8988T (cell line): ENCODE results near the gene SLC5A4.
A peak's percentile ranks its signal among the peaks of the same experiment; 100 is the strongest.
"Not testable (repeated sequence)": the region's sequence is repeated elsewhere in the genome, so short reads cannot be mapped to it uniquely, and the experiment has no call there.

ENCODE experiments used
- DNase-seq: peaks from one replicate; pipeline ENCODE4 v3.0.0; 2011

SLC5A4 gene

GRCh38 chr22:32255217-32255616 is at the start of gene SLC5A4:
Gene SLC5A4, minus strand, starts transcription at chr22:32255347. Its CDS starts 18 bp downstream, at chr22:32255329.
- no peak for DNase-seq

- not testable (repeated sequence) for DNase-seq
Measured at GRCh38 chr22:32293921-32294320, 38.8 kb upstream of the SLC5A4 start.

GRCh38 chr22:32286290-32286840 is 31.2 kb upstream of the SLC5A4 start:
- DNase-seq, result no peak

- DNase-seq, result no peak
Measured at GRCh38 chr22:32281072-32281471, 25.9 kb upstream of the SLC5A4 start.

- not testable (repeated sequence) for DNase-seq
Measured at GRCh38 chr22:32275353-32275752, 20.2 kb upstream of the SLC5A4 start.

DNA sequence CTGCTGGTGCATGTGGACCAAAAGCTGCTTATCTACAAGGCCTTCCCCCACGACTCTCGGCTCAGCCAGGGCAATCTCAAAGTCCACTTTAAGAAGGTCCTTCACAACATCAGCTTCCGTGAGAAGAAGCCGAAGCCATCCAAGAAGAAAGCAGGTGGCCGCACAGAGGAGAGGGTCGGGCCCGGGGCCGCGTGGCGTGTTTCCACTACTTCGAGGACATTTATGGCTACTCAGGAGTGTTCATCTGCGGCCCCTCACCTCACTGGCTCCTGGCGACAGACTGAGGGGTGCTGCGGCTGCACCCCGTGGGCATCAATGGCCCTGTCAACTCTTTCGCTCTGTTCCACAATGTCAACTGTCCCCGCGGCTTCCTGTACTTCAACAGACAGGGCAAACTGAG is 16.2 kb upstream of the SLC5A4 start:
- DNase-seq, result no peak

DNA sequence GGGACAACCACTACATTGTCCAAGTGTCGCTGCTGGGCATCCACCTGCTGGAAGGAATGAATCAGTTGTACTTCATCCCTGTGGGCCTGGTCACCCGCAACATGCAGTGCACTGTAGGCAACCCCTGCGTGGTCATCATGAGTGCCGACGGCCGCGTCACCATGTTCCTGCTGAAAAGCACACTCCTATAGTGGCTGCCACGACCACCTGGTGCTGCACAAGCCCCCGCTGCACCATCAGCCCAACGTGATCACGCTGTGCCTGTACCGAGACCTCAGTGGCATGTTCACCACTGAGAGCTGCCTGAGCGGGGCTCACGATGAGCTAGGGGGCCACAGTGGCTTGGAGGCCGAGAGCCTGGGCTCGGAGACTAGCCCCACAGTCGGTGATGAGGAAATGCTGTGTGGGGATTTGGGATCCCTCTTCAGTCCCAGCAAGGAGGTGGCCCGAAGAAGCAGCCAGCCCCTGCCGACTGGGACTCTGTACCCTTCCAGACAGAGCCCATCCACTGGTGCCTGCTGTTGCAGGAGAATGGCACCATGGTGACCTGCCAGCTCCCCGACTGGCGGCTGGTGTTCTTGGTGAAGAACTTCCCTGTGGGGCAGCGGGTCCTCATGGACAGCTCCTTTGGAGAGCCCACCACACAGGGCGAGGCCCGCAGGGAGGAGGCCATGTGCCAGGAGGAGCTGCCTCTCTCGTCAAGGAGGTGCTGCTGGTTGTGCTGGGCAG is 15.7 kb upstream of the SLC5A4 start:
- DNase-seq, result no peak

- DNase-seq, result no peak
Measured at GRCh38 chr22:32269316-32269715, 14.2 kb upstream of the SLC5A4 start.

DNA sequence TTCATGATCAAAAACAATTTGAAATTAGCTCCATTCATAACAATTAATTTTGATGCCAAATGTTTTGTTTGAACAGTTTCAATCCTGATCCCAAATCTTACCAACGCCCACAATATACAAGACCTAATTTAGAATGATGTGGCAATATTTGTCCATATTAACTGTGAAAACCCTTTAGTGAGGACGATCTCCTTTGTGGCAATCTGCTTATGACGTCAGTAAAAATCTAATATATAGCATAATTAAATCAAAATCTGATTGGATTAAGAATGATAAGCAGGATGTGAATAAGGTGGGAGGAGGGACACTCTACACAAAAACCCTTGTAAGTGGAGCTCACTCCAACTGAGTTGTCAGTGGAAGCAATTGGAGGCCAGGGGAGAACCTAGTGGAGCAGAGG is 11.9 kb upstream of the SLC5A4 start:
- no peak for DNase-seq

DNA sequence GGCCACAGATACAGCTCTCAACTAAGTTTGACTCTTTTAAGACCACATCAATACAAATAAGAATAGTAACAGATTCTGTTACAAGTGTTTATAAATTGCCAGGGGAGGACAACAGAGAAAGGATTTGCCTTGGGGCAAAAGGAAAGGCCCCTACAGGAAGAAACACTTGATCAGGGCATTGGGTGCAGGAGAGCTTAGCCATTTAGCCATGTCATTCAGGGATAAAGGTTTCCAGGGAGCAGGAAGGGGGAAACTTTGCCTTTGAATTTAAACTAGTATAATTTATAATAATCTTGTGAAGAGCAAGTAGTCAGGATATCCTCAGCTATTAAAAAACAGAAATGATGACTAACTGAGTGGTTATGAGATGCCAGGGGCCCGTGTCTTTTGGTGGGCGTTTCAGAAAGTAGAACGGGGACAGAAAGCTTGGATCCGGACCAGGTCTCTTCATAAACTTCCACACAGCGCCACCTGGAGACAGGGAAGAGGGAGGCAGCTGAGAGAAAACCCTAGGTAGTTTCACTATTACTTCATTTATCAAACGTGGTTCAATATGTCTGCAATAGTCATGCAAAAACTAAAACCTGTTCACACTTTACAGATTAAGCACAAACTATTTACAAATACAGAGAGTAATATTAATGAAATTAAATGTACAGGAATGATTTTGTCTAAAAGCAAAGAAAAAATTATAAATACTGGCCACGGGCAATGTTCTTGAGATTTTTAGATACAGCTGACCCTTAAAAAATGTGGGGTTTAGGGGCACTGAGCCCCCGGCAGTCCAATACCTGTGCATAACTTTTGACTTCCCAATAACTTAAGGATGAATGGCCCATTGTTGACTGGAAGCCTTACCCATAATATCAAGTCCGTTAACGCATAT is 11.0 kb upstream of the SLC5A4 start:
- peak; percentile 29 for DNase-seq

- DNase-seq, result not testable (repeated sequence)
Measured at GRCh38 chr22:32263678-32264077, 8.5 kb upstream of the SLC5A4 start.

DNA sequence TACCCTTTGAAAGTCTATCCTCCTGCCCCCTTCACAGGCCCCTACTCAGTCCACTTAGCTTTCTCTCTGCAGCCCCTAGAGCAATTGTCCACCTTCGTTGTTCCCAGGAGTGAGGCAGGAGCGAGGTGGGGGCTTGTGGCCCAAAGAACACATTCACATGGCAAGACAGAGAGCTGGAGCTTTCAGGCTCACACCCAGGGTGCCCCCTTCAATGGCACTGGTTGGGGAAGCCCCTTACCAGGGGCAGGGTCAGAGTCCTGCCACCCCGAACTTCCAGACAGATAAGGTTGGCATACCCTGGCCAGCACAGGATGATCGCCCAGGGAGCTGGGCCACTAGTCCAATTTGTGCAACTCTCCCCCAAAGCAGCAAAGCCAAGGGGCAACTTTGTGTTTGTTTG is 6.2 kb upstream of the SLC5A4 start:
- no peak for DNase-seq

GRCh38 chr22:32258791-32259190 is 3.6 kb upstream of the SLC5A4 start:
- no peak for DNase-seq

DNA sequence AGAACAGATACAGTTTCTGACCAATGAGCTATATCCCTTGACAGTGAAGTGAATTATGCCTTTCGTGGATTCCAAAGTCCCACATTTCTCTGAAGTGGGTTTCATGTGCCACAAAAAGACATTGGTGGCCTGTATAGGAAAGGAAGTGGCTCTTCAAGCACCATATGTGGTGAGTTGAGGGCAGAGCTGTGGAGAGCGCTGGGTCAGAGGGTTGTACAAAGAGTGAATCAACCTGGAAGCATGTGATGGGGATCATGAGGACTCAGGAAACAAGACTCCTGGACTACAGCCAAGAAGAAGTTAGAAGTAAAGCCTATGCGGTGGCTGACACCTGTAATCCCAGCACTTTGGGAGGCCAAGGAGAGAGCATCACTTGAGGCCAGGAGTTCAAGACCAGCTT is 579 bp upstream of the SLC5A4 start:
- no peak for DNase-seq

- no peak for DNase-seq
Measured at GRCh38 chr22:32249231-32249630, 5.9 kb downstream of the SLC5A4 start.

DNA sequence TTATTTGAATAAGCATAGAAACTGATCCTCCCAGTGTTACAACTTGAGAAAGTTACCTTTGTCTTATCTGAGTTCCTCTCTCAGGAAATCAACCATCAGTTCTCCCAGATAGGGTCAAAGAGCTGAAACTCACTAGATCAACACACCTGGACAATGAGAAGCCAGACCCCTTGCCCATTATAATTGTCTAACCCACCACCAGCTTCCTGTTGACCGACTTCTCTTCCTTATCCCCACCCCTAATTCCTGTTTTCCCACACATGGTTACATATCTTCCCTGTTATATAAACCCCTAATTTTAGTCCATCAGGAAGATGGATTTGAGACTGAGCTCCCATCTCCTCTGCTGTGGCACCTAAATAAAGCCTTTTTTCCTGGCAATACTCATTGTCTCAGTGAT is 6.9 kb downstream of the SLC5A4 start:
- no peak for DNase-seq

GRCh38 chr22:32246166-32246565 is 9.0 kb downstream of the SLC5A4 start:
- no peak for DNase-seq

- no peak for DNase-seq
Measured at GRCh38 chr22:32245042-32245441, 10.1 kb downstream of the SLC5A4 start.

GRCh38 chr22:32244547-32244946 is 10.6 kb downstream of the SLC5A4 start:
- no peak for DNase-seq

DNA sequence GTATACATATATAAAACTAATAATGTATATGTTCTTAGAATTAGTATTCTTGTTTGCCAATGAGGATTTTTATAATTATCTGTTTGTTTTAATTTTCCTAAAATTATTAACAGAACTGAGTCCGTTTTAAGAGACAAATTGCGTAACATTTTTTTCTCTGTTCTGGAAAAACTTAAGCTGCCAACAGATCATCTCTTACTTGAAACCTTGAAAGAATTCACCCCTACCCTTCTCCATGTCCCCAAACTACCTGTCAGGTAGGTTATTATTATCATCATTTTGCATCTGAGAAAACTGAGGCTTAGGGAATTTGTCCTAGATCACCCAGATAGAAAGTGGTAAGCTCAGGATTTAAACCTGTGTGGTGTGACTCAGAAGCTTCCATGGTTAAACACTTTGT is 14.7 kb downstream of the SLC5A4 start:
- DNase-seq, result no peak

GRCh38 chr22:32237906-32238305 is 17.2 kb downstream of the SLC5A4 start:
- DNase-seq, result no peak

- no peak for DNase-seq
Measured at GRCh38 chr22:32236970-32237369, 18.2 kb downstream of the SLC5A4 start.

DNA sequence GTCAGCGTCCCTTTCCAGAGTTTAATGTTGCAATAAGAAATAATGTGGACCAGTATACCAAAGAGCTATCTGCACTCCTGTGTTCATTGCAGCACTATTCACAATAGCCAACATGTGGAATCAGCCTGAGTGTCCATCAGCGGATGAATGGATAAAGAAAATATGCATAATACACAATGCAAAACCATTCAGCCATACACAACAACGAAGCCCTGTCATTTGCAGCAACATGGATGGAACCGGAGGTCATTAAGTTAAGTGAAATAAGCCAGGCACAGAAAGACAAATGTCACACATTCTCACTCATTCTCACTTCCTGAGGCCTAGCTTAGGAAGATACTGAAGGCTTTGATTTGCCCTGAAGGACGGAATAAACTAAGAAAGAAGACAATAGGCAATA is 22.1 kb downstream of the SLC5A4 start:
- DNase-seq, result no peak
